T-helper 1 cell treated with Interleukin-12 subunit alpha and Interleukin-12 subunit beta and Interleukin-4 antibody, amounts not matched to agents 30 μg/mL and 1 μg/mL, for 36 hours (primary cell): ENCODE measurements around the gene PSMG4.
"Not testable (repeated sequence)": the region's sequence is repeated elsewhere in the genome, so short reads cannot be mapped to it uniquely, and the experiment has no call there.

Experiments
- H3K27ac Mint-ChIP-seq: one replicate; pipeline ENCODE4 v1.8.0; 2021; ENCODE audit warnings: mild to moderate bottlenecking, mixed read lengths
- H3K27me3 Mint-ChIP-seq: one replicate; pipeline ENCODE4 v1.8.0; 2021; ENCODE audit warnings: low read depth, mixed read lengths
- H3K36me3 Mint-ChIP-seq: one replicate; pipeline ENCODE4 v1.8.0; 2021; ENCODE audit warnings: low read depth, mixed read lengths
- H3K4me1 Mint-ChIP-seq: one replicate; pipeline ENCODE4 v1.8.0; 2021; ENCODE audit warnings: low read depth, mixed read lengths
- H3K4me3 Mint-ChIP-seq: one replicate; pipeline ENCODE4 v1.8.0; 2021; ENCODE audit warnings: mild to moderate bottlenecking, moderate library complexity, mixed read lengths
- H3K9me3 Mint-ChIP-seq: one replicate; pipeline ENCODE4 v1.8.0; 2021; ENCODE audit warnings: mixed read lengths

Gene PSMG4

GRCh38 chr6:3236005-3236404, 22.7 kb upstream of the PSMG4 start:
- no peaks in the 10 kb centered on the region for H3K36me3 Mint-ChIP-seq
- no peak overlapping the region for H3K27ac Mint-ChIP-seq
- H3K9me3 Mint-ChIP-seq = no peaks in the 10 kb centered on the region
- peaks cover 5% of the 10 kb centered on the region for H3K4me1 Mint-ChIP-seq
- H3K4me3 Mint-ChIP-seq = no peak overlapping the region
- H3K27me3 Mint-ChIP-seq = peaks cover 79% of the 10 kb centered on the region

DNA sequence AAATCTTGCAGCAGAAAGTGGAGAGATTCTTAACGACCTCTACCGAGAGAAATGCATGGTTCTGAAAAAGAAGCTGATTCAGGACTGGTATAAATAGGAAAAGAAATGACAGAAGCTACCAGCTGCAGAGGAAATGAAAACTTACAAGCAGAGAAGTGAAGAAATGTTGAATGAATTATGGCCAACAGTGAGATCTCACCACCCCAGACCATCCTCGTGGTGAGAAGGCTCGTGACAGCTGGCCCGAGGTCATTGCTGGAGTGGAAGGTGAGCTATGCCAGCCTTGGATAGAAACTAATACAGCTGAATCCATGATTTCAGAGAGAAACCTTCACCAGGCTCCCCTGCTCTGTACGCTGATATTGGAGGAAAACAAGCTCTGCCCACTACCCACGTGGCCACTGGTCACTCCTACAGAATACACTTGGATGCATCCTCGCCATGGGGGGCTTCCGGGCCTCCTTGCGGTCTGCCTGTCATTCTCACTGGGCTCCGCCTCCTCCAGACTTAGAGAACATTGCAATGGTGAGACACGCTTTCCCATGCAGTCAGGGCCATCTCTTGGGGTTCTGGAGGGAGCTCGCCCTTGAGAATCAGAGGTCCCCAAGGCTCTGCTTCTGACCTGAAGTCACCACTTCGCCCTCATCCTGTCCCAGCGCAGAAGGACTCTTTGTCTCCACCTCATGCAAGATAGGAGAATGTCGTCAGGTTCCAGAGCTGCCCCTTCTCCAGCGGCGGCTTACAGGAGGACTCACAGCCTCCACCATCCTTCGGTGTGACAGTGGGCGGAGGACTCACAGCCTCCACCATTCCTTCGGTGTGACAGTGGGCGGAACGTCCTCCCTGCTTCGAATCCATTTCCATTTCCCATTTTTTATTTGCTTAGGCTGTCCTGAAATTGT, 20.7 kb upstream of the PSMG4 start:
- Mint-ChIP-seq H3K36me3 (no peaks in the 10 kb centered on the region), H3K4me1 (no peaks in the 10 kb centered on the region), H3K27ac (no peak overlapping the region), H3K27me3 (peaks cover 66% of the 10 kb centered on the region), H3K9me3 (no peaks in the 10 kb centered on the region), H3K4me3 (no peak overlapping the region)

- Mint-ChIP-seq H3K4me1 (no peaks in the 10 kb centered on the region), H3K9me3 (no peaks in the 10 kb centered on the region), H3K4me3 (no peak overlapping the region), H3K36me3 (no peaks in the 10 kb centered on the region), H3K27me3 (peaks cover 62% of the 10 kb centered on the region), H3K27ac (no peak overlapping the region)
Measured at GRCh38 chr6:3239110-3239830, 19.5 kb upstream of the PSMG4 start.

GRCh38 chr6:3240595-3240994, 18.2 kb upstream of the PSMG4 start:
- Mint-ChIP-seq H3K27ac (no peak overlapping the region), H3K9me3 (no peaks in the 10 kb centered on the region), H3K36me3 (no peaks in the 10 kb centered on the region), H3K4me3 (no peak overlapping the region), H3K27me3 (peaks cover 52% of the 10 kb centered on the region), H3K4me1 (no peaks in the 10 kb centered on the region)

- not testable (repeated sequence) for H3K27ac Mint-ChIP-seq, H3K9me3 Mint-ChIP-seq, H3K36me3 Mint-ChIP-seq, H3K4me3 Mint-ChIP-seq, H3K4me1 Mint-ChIP-seq
- peaks cover 47% of the 10 kb centered on the region for H3K27me3 Mint-ChIP-seq
Measured at GRCh38 chr6:3241745-3242144, 17.0 kb upstream of the PSMG4 start.

- Mint-ChIP-seq H3K4me3 (no peak overlapping the region), H3K27ac (no peak overlapping the region), H3K27me3 (peaks cover 46% of the 10 kb centered on the region)
Measured at GRCh38 chr6:3242768-3243167, 16.0 kb upstream of the PSMG4 start.

DNA sequence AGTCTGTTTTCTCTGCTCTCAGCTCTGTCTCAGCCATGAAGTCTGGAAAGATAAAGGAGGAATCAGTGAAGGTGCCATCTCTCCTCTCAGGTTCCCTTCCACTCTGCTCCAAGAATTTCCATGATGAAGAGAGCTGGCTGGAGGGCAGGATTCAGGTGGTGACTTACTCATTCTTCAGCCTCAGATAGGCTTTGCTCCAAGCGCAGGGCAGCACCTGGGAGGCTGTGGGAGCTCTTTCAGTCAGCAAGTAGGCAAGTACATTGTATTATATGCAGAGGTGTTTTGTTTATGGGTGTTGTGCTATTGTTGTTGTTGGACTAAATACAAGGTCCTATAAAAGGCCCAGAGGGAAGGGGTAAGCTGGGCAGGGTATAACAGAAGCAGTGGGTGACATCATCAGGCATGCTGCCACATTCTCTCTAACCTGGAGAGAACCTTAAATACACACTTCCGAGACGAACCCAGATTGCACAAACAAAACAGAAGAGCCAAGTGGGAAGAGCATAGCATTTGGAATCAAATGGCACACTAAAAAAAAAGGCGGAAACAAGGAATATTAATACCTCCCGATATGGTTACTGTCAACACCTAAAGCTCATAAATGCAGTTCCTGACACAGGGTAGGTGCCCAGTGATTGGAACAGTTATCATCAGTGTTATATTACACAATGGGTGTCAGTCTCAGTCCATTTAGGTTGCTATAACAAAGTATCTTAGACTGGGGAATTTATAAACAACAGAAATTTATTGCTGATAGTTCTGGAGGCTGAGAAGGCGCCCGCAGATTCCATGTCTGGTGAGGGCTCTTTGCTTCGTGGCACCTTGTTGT, 14.5 kb upstream of the PSMG4 start:
- H3K4me1 Mint-ChIP-seq = no peaks in the 10 kb centered on the region
- H3K9me3 Mint-ChIP-seq = no peaks in the 10 kb centered on the region
- H3K27me3 Mint-ChIP-seq = peaks cover 44% of the 10 kb centered on the region
- H3K4me3 Mint-ChIP-seq = no peak overlapping the region
- no peaks in the 10 kb centered on the region for H3K36me3 Mint-ChIP-seq
- H3K27ac Mint-ChIP-seq = no peak overlapping the region

More at GRCh38 chr6:3242768-3243167, 16.0 kb upstream of the PSMG4 start:
- Mint-ChIP-seq H3K9me3 (no peaks in the 10 kb centered on the region), H3K36me3 (no peaks in the 10 kb centered on the region), H3K4me1 (no peaks in the 10 kb centered on the region)

- not testable (repeated sequence) for H3K27ac Mint-ChIP-seq, H3K36me3 Mint-ChIP-seq, H3K9me3 Mint-ChIP-seq, H3K4me1 Mint-ChIP-seq, H3K4me3 Mint-ChIP-seq
- H3K27me3 Mint-ChIP-seq = peaks cover 49% of the 10 kb centered on the region
Measured at GRCh38 chr6:3244832-3245161, 13.9 kb upstream of the PSMG4 start.

- no peak overlapping the region for H3K4me3 Mint-ChIP-seq
- no peak overlapping the region for H3K27ac Mint-ChIP-seq
- no peaks in the 10 kb centered on the region for H3K4me1 Mint-ChIP-seq
- H3K36me3 Mint-ChIP-seq = no peaks in the 10 kb centered on the region
- peaks cover 49% of the 10 kb centered on the region for H3K27me3 Mint-ChIP-seq
- no peaks in the 10 kb centered on the region for H3K9me3 Mint-ChIP-seq
Measured at GRCh38 chr6:3245216-3245615, 13.5 kb upstream of the PSMG4 start.

DNA sequence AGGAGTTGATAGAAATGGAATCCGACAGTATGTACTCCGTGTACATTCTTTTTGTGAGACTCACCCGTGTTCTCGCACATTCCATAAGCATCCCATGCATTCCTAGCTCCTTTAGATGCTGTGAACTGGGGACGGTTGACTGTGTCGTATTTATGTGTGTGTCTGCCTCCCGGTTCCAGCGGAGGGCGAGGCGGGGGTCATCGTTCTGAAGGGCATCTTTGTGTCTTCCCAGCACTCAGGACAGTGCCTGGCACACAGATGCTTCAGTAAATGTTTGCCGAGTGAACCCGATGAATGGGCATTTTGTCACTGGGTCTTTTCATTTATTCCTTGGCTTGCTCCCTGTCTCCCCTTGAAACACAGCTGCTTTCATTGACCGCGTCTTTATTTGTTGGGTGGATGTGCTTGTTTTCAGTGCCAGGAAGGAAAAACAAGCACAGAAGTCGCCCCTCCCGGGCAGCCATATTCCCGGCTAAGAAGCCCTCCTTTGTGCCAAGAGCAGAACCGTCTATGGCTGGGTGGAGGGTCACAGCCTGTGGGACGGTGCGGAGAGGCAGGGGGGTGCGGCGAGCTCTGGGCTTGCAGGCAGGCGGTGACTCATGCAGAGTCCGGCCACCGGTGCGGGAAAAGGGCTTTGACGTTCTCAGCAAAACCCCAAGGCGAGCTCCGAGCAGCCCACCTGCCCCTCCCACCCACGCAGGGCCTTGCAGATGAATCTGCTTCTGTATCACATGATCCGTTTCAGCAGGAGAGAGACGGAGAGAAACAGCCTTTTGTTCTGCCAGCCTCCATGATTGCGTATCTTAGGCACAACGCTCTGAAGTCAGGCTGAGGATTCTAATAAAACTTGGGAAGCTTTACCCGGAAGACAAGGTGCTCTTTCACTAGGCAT, 11.2 kb upstream of the PSMG4 start:
- H3K9me3 Mint-ChIP-seq = no peaks in the 10 kb centered on the region
- no peaks in the 10 kb centered on the region for H3K36me3 Mint-ChIP-seq
- H3K27ac Mint-ChIP-seq = no peak overlapping the region
- H3K27me3 Mint-ChIP-seq = peaks cover 57% of the 10 kb centered on the region
- no peak overlapping the region for H3K4me3 Mint-ChIP-seq
- peaks cover 9% of the 10 kb centered on the region for H3K4me1 Mint-ChIP-seq

DNA sequence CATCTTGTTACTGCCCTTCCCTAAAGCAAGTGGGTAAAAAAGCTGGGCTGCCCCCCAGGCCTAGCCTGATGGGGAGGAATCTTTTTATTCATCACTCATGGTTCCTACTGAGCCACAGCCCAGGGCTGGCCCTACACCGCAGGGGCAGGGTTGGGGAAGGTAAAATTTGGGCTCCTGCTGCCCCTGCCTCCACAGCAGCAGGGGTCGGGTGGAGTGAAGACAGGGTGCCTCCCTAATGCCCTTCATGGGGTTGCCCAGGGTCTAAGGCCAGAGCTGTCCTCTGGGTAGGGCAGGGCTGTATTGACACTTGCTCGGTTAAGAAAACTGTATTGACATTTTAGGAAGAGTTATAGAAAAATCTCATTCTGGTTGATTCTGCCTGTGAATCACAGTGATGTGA, 8.9 kb upstream of the PSMG4 start:
- no peaks in the 10 kb centered on the region for H3K36me3 Mint-ChIP-seq
- no peak overlapping the region for H3K4me3 Mint-ChIP-seq
- peaks cover 5% of the 10 kb centered on the region for H3K9me3 Mint-ChIP-seq
- H3K4me1 Mint-ChIP-seq = peaks cover 9% of the 10 kb centered on the region
- H3K27me3 Mint-ChIP-seq = peaks cover 41% of the 10 kb centered on the region
- H3K27ac Mint-ChIP-seq = no peak overlapping the region

DNA sequence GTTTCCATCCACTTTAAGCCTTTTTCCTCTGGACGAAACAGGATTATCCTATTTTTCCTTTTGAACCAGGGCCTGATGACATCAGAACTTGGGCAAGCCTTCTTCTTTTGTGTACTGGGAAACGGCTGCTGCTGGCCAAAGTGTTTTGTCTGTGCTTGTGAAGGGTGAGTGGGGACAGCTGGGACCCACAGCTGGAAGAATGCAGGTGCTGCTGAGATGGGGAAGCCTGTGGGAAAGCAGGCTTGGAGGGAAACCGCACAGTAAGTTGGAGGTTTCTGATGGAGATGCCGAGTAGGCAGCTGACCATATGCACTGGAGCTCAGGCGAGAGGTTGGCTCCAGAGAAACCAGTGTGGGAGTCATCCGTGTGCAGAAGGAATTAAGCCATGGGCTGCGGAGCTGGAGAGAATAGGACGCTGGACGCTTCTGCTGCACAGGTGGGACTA, 8.5 kb upstream of the PSMG4 start:
- H3K36me3 Mint-ChIP-seq = no peaks in the 10 kb centered on the region
- peaks cover 9% of the 10 kb centered on the region for H3K4me1 Mint-ChIP-seq
- H3K4me3 Mint-ChIP-seq = no peak overlapping the region
- peaks cover 5% of the 10 kb centered on the region for H3K9me3 Mint-ChIP-seq
- no peak overlapping the region for H3K27ac Mint-ChIP-seq
- peaks cover 43% of the 10 kb centered on the region for H3K27me3 Mint-ChIP-seq

GRCh38 chr6:3251462-3252314, 7.1 kb upstream of the PSMG4 start:
- H3K27ac Mint-ChIP-seq = no peak overlapping the region

More at GRCh38 chr6:3251462-3252314, 7.1 kb upstream of the PSMG4 start:
- Mint-ChIP-seq H3K9me3 (peaks cover 5% of the 10 kb centered on the region), H3K4me1 (peaks cover 9% of the 10 kb centered on the region), H3K36me3 (no peaks in the 10 kb centered on the region), H3K4me3 (no peak overlapping the region), H3K27me3 (peaks cover 48% of the 10 kb centered on the region)
